HepG2 (cell line): Measurements from ENCODE around the gene AP1G1. TPM values are rescaled to one million over a fixed set of nuclear protein-coding genes. Genes with fewer than 3 reads are reported as not detected.

Experiments
- AGO2 ChIP-seq: fragments of 200-400 bp; formaldehyde crosslinking; optimal IDR thresholded peaks from 2 replicates; pipeline ENCODE3; 2017; ENCODE audit warnings: mild to moderate bottlenecking, low read depth, low read length, moderate library complexity
- CENPBD1 ChIP-seq: sonication (generic); formaldehyde crosslinking; IDR thresholded peaks from 2 replicates; pipeline ENCODE4 v1.8.0; 2022; ENCODE audit warnings: missing genetic modification reagents, low read depth, mild to moderate bottlenecking, borderline replicate concordance
- CHCHD3 ChIP-seq: sonication (generic); formaldehyde crosslinking; IDR thresholded peaks from 2 replicates; pipeline ENCODE4 v1.8.0; 2022; ENCODE audit warnings: mild to moderate bottlenecking, missing genetic modification reagents, moderate library complexity
- CTCF ChIP-seq: sonication (generic); formaldehyde crosslinking; IDR thresholded peaks from 2 replicates; pipeline ENCODE4 v1.5.0; 2020; ENCODE audit warnings: mild to moderate bottlenecking, missing genetic modification reagents, moderate library complexity
- E2F5 ChIP-seq: sonication (generic); formaldehyde crosslinking; conservative IDR thresholded peaks from 2 replicates; pipeline ENCODE4 v1.4.0; 2020; ENCODE audit warnings: missing genetic modification reagents
- ELF4 ChIP-seq: sonication (generic); formaldehyde crosslinking; IDR thresholded peaks from 2 replicates; pipeline ENCODE4 v1.5.0; 2020; ENCODE audit warnings: missing genetic modification reagents, mild to moderate bottlenecking, moderate library complexity, borderline replicate concordance
- GMEB1 ChIP-seq: sonication (generic); formaldehyde crosslinking; IDR thresholded peaks from 2 replicates; pipeline ENCODE4 v1.5.1; 2020; ENCODE audit warnings: missing genetic modification reagents, mild to moderate bottlenecking, borderline replicate concordance
- KDM2A ChIP-seq: sonication (generic); formaldehyde crosslinking; IDR thresholded peaks from 2 replicates; pipeline ENCODE4 v1.4.0; 2020; ENCODE audit warnings: low read depth, missing genetic modification reagents, borderline replicate concordance
- PITX1 ChIP-seq: sonication (generic); formaldehyde crosslinking; IDR thresholded peaks from 2 replicates; pipeline ENCODE4 v1.5.1; 2020; ENCODE audit warnings: mild to moderate bottlenecking, missing genetic modification reagents
- POLR2G ChIP-seq: fragments of 200-400 bp; formaldehyde crosslinking; IDR thresholded peaks from 2 replicates; pipeline ENCODE4 v1.6.1; 2018; ENCODE audit warnings: mild to moderate bottlenecking, low read depth, low read length, moderate library complexity
- REPIN1 ChIP-seq: sonication (generic); formaldehyde crosslinking; IDR thresholded peaks from 2 replicates; pipeline ENCODE4 v1.8.0; 2022; ENCODE audit warnings: missing genetic modification reagents, low read depth, mild to moderate bottlenecking, borderline replicate concordance
- SKIL ChIP-seq: sonication (generic); formaldehyde crosslinking; IDR thresholded peaks from 2 replicates; pipeline ENCODE4 v1.8.0; 2022; ENCODE audit warnings: missing genetic modification reagents, mild to moderate bottlenecking, moderate library complexity, borderline replicate concordance
- SMYD3 ChIP-seq: sonication (generic); formaldehyde crosslinking; IDR thresholded peaks from 2 replicates; pipeline ENCODE4 v1.8.1; 2023; ENCODE audit warnings: mild to moderate bottlenecking, missing genetic modification reagents
- SOX5 ChIP-seq: IDR thresholded peaks from 2 replicates; pipeline ENCODE4 v1.6.1; 2016; ENCODE audit warnings: borderline replicate concordance
- SRSF1 ChIP-seq: fragments of 200-400 bp; formaldehyde crosslinking; optimal IDR thresholded peaks from 2 replicates; pipeline ENCODE3; 2017; ENCODE audit warnings: mild to moderate bottlenecking, low read depth, low read length, moderate library complexity
- TSC22D2 ChIP-seq: sonication (generic); formaldehyde crosslinking; IDR thresholded peaks from 2 replicates; pipeline ENCODE4 v1.5.1; 2020; ENCODE audit warnings: missing genetic modification reagents, mild to moderate bottlenecking, borderline replicate concordance
- YEATS2 ChIP-seq: sonication (generic); formaldehyde crosslinking; IDR thresholded peaks from 2 replicates; pipeline ENCODE4 v1.4.0; 2020; ENCODE audit warnings: missing genetic modification reagents, borderline replicate concordance
- ZFP41 ChIP-seq: sonication (generic); formaldehyde crosslinking; IDR thresholded peaks from 2 replicates; pipeline ENCODE4 v1.4.0; 2020; ENCODE audit warnings: mild to moderate bottlenecking, missing genetic modification reagents, borderline replicate concordance
- ZNF510 ChIP-seq: sonication (generic); formaldehyde crosslinking; IDR thresholded peaks from 2 replicates; pipeline ENCODE4 v1.4.0; 2020; ENCODE audit warnings: low read depth, mild to moderate bottlenecking, missing genetic modification reagents
- ZNF772 ChIP-seq: sonication (generic); formaldehyde crosslinking; IDR thresholded peaks from 2 replicates; pipeline ENCODE4 v1.5.0; 2020; ENCODE audit warnings: mild to moderate bottlenecking, missing genetic modification reagents
- ZNF788 ChIP-seq: sonication (generic); formaldehyde crosslinking; IDR thresholded peaks from 2 replicates; pipeline ENCODE4 v1.5.0; 2020; ENCODE audit warnings: mild to moderate bottlenecking, missing genetic modification reagents, borderline replicate concordance
- polyA plus RNA-seq, 8 experiments: library from polyadenylated mRNA; depleted of rRNA in 3 of 8; stranded (reverse) in 7 of 8; unstranded in 1 of 8; fragments of >200 nt; fragmentation: Illumina TruSeq in 4 of 8; extraction: Trizol in 4 of 8; gene quantifications; 2 replicates each; pipeline versions ENCODE4 v1.2.1 to v1.2.3, GENCODE V29; 2011 to 2016; ENCODE audit warnings: low read depth in 4 of 8, missing spikeins in 1 of 8, mixed read lengths in 1 of 8; ENCODE audit not compliant: insufficient read depth in 1 of 8
- total RNA-seq, 5 experiments: library from RNA; depleted of rRNA; stranded (reverse); fragments of >200 nt; fragmentation: Illumina TruSeq; extraction: Trizol; gene quantifications; 2 replicates each; pipeline ENCODE4 v1.2.3, GENCODE V29; 2016; ENCODE audit warnings: low read depth in 1 of 5

AP1G1 gene
- total and polyA plus RNA-seq, 2 of the 13 experiments (the other 11 are each of a cell fraction or from before 2014, with no cell fraction given) = 62.2 to 66.2 TPM

GRCh38 chr16:71722801-71723536 is 85.7 kb downstream of the AP1G1 start (continued):
- TF ChIP-seq GMEB1 (CRISPR knock-in tag) (0 out of 2 replicates have a peak, but pooled peaks have one; percentile 48), ZFP41 (CRISPR knock-in tag) (no peak), KDM2A (CRISPR knock-in tag) (peak; percentile 84), ZNF510 (CRISPR knock-in tag) (no peak), PITX1 (CRISPR knock-in tag) (no peak), SKIL (CRISPR knock-in tag) (peak; percentile 33), AGO2 (peak; percentile 74), E2F5 (no peak), ZNF772 (CRISPR knock-in tag) (no peak; the same call in 1 of the 2 replicates), SRSF1 (peak; percentile 34), CTCF (CRISPR knock-in tag) (no peak), REPIN1 (CRISPR knock-in tag) (0 out of 2 replicates have a peak, but pooled peaks have one; percentile 25), POLR2G (no peak), CHCHD3 (CRISPR knock-in tag) (peak; percentile 52; the same call in 1 of the 2 replicates), ZNF788 (CRISPR knock-in tag) (peak; percentile 85; the same call in 1 of the 2 replicates), YEATS2 (CRISPR knock-in tag) (no peak), SMYD3 (CRISPR knock-in tag) (no peak), CENPBD1 (CRISPR knock-in tag) (no peak; the same call in 1 of the 2 replicates), SOX5 (no peak; the same call in 1 of the 2 replicates), TSC22D2 (CRISPR knock-in tag) (0 out of 2 replicates have a peak, but pooled peaks have one; percentile 34), ELF4 (CRISPR knock-in tag) (peak; percentile 82; the same call in 1 of the 2 replicates)
